ENCODE measurements around the gene LPCAT3. TPM values are rescaled to one million over a fixed set of nuclear protein-coding genes. Genes with fewer than 3 reads are reported as not detected.

Gene LPCAT3
- total RNA-seq, 1 experiment from 2014 or later = 56.6 TPM

GRCh38 chr12:6978188-6978587, 40.1 kb downstream of the LPCAT3 start:
- H3K4me3 ChIP-seq (ENCODE audit: low read depth, low read length, poor library complexity, severe bottlenecking) = no peak overlapping the region
- peaks cover 85% of the 10 kb centered on the region for H3K36me3 ChIP-seq (ENCODE audit: insufficient read depth, low read length, poor library complexity, severe bottlenecking)
- no peaks in the 10 kb centered on the region for H3K27me3 ChIP-seq (replicated peaks; ENCODE audit: insufficient read depth, low read depth, low read length, poor library complexity)
- no peak for TF ChIP-seq EZH2 (IDR thresholded peaks at IDR 0.05; ENCODE audit: borderline replicate concordance, low read depth, low read length, poor library complexity, severe bottlenecking)
- no peak for TF ChIP-seq CTCF (conservative IDR thresholded peaks at IDR 0.05; ENCODE audit: low read depth, low read length)
- ChIA-PET POLR2A (ENCODE audit: low non-redundant PET) (no interaction called here), CTCF (no interaction called here)
- intact Hi-C loops (cut with micrococcal nuclease; ENCODE audit: unreplicated experiment) = no loop called here
- H3K27ac ChIP-seq (ENCODE audit: low read depth, low read length, poor library complexity, severe bottlenecking) = no peak overlapping the region
- DNase-seq (ENCODE audit: low spot score) = no peak
- no TSS peak for BruUV-seq (replicated peaks)
- H3K9me3 ChIP-seq (ENCODE audit: low read depth, low read length, poor library complexity, severe bottlenecking) = no peaks in the 10 kb centered on the region
- no peaks in the 10 kb centered on the region for H3K4me1 ChIP-seq (ENCODE audit: insufficient read depth, low read length, poor library complexity, severe bottlenecking)

GRCh38 chr12:6977653-6978052, 40.6 kb downstream of the LPCAT3 start:
- POLR2A ChIA-PET (ENCODE audit: low non-redundant PET) = no interaction called here

GRCh38 chr12:6975297-6976032, 42.8 kb downstream of the LPCAT3 start:
- Histone ChIP-seq H3K4me3 (ENCODE audit: low read depth, low read length, poor library complexity, severe bottlenecking) (no peak overlapping the region), H3K27me3 (replicated peaks; ENCODE audit: insufficient read depth, low read depth, low read length, poor library complexity) (no peaks in the 10 kb centered on the region), H3K27ac (ENCODE audit: low read depth, low read length, poor library complexity, severe bottlenecking) (no peak overlapping the region), H3K4me1 (ENCODE audit: insufficient read depth, low read length, poor library complexity, severe bottlenecking) (peaks cover 9% of the 10 kb centered on the region), H3K36me3 (ENCODE audit: insufficient read depth, low read length, poor library complexity, severe bottlenecking) (peaks cover 67% of the 10 kb centered on the region), H3K9me3 (ENCODE audit: low read depth, low read length, poor library complexity, severe bottlenecking) (no peaks in the 10 kb centered on the region)
- DNase-seq (ENCODE audit: low spot score) = no peak
- intact Hi-C loops (cut with micrococcal nuclease; ENCODE audit: unreplicated experiment) = no loop called here
- ChIA-PET POLR2A (ENCODE audit: low non-redundant PET) (no interaction called here), CTCF (no interaction called here)
- TF ChIP-seq EZH2 (IDR thresholded peaks at IDR 0.05; ENCODE audit: borderline replicate concordance, low read depth, low read length, poor library complexity, severe bottlenecking) = no peak
- TF ChIP-seq CTCF (conservative IDR thresholded peaks at IDR 0.05; ENCODE audit: low read depth, low read length) = no peak
- no TSS peak for BruUV-seq (replicated peaks)

More at GRCh38 chr12:6977653-6978052, 40.6 kb downstream of the LPCAT3 start:
- CTCF ChIA-PET = no interaction called here
- Histone ChIP-seq H3K4me3 (ENCODE audit: low read depth, low read length, poor library complexity, severe bottlenecking) (no peak overlapping the region), H3K27ac (ENCODE audit: low read depth, low read length, poor library complexity, severe bottlenecking) (no peak overlapping the region), H3K27me3 (replicated peaks; ENCODE audit: insufficient read depth, low read depth, low read length, poor library complexity) (no peaks in the 10 kb centered on the region), H3K4me1 (ENCODE audit: insufficient read depth, low read length, poor library complexity, severe bottlenecking) (no peaks in the 10 kb centered on the region), H3K9me3 (ENCODE audit: low read depth, low read length, poor library complexity, severe bottlenecking) (no peaks in the 10 kb centered on the region), H3K36me3 (ENCODE audit: insufficient read depth, low read length, poor library complexity, severe bottlenecking) (peaks cover 83% of the 10 kb centered on the region)
- BruUV-seq (replicated peaks) = no TSS peak
- TF ChIP-seq CTCF (conservative IDR thresholded peaks at IDR 0.05; ENCODE audit: low read depth, low read length) (no peak), EZH2 (IDR thresholded peaks at IDR 0.05; ENCODE audit: borderline replicate concordance, low read depth, low read length, poor library complexity, severe bottlenecking) (no peak)
- DNase-seq (ENCODE audit: low spot score) = no peak
- intact Hi-C loops (cut with micrococcal nuclease; ENCODE audit: unreplicated experiment) = no loop called here
